NCI-H1417 (cell line): ENCODE data around the gene RFC2.

Source experiments
- DNase-seq, 3 experiments: peaks; one replicate each; lab custom pipeline; 2025; lab: John Stamatoyannopoulos, UW

Gene RFC2

DNA sequence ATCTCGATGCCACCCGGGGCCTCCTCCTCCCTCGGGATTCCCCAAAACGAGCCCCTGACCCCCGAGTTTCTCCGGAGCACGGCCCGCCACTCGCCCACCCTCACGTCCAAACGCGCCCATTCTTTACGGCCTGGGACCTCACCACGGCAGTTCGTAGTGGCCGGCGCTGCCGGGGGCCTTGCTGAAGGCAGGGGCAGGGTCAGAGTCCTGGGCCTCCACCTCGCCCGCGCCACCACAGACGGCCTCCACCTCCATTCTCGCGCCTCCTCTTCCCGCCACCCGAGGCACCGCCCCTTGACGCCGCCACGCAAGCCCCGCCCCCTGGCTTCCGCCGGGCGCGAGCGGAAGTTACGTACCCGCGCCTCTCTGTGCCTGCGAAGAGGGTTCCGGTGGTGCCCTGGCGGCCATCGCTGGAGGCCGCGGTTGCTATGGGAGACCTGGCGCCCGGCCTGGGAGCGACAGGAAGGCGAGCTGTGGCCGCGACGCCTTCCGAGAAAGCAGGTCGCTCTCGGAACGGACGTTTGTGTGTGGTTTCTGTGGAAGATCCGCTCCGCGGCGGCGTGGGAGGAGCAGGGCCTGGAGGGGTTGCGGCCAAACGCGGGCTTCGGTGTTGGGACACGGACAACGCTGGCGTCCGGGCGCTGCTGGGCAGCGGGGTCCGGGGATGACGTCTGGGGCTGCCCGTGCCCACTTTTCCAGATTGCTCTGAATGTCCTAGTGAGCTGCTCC is at the start of gene RFC2:
Gene RFC2 (minus strand): TSS at position 271 of the 729 bp plus-strand sequence. CDS start 16 bp downstream, at position 255.
- DNase-seq: peak; percentile 97 to 99 (median 98)

DNA sequence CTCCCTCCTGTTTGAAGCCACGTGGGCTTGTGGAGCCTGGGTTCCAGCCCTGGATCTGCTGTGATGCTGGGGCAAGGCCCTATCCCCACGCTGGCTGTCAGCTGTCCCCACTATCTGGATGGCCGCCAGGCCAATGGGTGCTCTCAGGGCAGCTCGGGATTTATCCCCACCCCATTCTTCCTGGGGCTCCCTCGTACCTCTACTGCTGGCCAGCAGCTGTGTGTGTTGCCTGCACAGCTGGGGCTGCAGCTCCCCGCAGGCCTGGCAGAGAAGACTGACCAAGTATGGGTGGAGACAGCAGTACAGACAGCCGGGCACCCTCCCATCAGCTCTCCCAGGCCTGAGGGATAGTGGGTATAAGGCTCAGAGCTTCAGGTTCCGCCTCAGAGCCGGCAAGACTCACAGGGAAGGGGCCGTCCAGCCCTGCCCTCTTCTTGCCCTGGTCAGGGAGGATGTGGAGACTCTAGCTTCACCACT is 48.6 kb upstream of the RFC2 start:
- no peak for DNase-seq

DNA sequence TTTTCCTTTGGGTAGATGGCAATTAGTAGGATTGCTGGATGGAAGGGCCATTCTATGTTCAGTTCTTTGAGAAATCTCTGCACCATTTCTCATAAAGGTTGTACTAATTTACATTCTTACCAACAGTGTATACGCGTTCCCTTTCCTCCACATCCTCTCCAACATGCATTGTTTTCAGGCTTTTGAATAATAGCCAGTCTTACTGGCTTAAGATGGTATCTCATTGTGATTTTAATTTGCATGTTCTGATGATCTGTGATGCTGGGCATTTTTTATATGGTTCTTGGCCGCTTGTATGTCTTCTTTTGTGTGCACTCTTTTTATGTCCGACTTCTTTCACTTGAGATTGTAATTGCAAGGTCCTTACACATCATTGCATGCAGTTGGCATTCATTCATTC is 46.7 kb upstream of the RFC2 start:
- DNase-seq: no peak

DNA sequence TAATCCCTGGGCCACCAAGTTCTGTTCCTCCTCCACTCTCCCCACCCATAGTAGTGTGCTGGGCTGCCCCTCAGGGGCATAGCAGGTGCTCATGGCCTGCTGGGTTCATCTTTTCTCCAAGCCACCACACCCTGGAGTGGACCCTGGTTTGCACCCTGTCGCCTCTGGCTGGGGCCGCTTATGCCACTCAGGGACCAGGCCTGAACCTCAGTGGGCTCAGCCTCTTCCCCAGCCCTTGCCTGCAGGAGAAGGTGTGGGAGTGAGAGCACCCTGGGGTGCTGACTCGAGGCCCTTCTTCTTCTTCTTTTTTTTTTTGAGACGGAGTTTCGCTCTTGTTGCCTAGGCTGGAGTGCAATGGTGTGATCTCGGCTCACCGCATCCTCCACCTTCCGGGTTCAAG is 45.2 kb upstream of the RFC2 start:
- DNase-seq: no peak

DNA sequence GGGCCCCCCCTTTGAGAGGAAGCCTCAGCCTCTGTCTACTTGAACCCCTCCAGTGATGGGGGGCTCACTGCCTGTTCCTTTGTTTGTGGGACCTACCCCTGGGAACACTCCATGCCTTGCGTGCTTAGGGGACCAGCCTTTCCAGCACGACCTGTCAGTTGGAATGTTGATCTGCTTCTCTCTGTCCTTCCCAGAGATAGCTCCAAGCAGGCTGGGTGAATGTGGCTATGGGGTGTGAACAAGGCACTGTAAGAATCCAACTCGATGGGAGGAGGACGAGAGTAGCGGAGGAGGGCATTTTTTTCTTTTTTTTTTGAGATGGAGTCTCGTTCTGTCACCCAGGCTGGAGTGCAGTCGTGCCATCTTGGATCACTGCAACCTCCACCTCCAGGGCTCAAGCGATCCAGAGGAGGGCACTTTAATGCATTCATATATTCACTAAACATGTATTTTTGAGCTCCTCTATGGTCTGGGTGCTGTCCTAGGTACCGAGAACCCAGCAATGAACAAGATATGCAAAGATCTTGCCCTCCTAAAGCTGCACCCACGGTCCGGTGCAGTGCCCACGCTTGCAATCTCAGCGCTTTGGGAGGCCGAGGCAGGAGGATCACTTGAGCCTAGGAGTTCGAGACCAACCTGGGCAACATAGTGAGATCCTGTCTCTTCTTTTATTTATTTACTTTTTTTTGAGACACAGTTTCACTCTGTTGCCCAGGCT is 43.5 kb upstream of the RFC2 start:
- no peak for DNase-seq

DNA sequence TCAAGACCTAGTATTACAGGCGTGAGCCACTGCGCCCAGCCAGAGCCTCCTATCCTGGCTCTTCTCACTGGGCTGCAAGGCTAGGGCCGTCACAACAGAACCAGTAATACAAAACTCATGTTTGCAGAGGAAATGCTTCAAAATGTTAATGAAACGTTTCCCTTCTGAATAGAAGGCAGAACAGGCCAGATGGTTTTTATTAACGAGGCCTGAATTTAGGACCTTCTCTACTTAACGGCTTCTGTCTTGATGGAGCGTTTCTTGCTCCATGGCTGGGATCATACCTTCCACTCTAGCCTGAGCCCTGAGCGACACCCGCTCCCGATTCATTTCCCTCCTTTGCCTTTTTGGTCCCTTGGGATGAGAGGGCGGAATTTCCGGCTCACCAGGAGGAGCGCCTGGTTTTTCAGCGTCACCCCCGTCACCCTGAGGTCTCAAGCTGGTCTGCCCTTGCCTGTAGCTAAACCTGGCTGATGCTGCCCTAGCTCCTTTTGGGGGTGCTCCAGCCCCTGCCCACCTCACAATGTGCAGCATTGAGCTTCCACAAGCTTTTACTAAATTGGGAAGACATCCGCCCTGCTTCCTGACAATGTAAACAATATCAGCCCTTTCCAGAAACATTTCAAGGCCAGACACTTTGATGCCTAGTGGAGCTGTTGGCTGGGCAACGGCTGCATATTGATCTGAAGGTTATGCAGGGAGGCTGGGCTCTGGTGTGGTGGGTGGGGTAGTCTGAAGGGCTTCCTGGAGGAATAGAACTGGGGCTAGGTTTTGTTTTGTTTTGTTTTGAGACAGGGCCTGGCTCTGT is 40.2 kb upstream of the RFC2 start:
- DNase-seq: no peak

DNA sequence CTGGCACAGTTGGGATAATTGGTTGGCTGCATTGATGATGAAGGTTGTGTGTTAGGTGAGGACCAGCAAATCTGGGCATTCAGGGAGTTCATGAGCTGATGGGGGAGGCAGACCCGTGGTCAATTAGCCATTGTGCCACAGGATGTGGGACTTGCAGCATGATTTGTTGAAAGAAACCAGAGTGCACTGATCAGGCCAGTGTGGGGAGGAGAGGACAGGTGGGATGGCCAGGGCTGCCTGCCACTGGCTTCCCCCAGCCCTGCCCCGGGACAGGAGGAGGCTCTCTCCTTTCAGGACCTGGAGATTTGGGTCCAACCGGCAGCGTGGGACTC is 39.3 kb upstream of the RFC2 start:
- no peak for DNase-seq

DNA sequence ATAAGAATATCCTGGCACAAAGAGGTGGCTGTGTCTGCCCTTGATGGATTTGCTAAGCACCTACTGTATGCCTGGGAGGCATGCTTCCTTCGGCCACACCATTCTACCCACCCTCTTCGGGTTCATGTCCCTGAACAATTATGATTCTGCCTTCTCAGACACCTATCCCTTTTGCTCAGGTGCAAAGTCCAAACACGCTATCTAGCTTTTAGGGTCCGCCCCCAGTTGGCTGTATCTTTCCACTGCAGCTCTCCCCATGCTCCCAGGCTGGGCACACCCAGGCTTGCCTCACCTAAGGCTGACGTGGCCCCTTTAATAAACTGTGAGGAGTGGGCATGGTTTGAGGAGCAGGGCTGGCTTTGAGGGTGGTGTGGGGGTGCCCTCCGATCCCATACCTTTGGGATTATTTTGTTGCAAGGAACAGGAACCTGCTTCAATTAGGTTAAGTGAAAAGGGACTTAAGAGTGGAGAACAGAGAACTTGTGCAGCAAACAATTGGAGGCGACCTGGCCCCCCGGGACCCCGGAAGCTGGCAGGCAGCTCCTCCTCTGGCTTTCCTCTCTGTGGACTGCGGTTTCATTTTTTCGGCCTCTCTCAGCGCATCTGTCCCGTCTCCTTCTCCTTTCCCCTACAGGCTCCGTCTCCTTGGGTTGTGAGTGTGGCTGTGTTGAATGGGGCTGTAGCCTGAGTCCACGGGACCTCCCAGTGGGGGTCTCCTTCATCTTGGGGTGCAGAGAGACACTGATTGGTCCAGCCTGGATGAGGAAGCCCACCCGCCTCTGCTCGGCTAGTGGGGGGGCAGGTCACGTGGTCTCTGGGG is 38.8 kb upstream of the RFC2 start:
- no peak for DNase-seq

DNA sequence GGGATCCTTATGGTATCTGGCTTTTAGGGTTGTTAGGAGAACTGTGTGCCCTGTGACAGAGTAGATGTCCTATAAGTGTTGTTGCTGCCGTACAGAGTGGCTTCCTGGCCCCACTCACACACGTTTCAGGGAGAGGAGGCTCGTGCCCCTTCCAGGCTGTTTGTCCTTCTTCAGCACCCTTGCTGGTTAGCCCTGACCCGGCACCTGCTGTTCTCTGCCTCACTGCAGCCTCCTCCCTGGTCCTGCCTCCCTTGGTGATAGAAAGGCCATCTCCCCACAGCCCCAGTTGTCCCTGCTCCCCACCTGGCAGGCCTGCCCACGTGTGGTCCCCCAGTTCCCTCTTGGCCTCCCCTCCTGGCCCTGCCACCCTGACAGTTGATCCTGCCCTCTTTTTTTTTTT is 37.3 kb upstream of the RFC2 start:
- no peak for DNase-seq

DNA sequence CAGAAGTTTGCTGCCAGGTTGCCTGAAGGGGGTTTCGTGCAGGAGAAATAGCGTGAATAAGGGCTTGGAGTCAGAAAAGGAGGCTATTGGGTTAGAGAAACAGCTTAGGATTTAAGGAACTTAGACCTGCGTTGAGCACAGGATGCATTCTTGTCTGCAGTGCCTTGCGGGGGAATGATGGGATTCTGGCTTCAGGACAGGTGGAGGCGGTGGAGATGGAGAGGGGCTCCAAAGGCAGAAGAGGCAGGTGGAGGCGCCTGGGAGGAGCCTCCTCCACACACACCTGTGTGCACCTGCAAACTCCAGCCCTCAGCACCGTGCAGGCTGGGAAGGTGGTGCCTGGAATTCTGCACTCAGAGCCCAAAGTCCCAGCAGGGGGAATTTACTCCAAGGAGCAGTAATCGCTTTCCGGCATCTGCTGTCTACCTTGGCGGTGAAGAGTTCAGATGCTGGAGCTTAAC is 36.8 kb upstream of the RFC2 start:
- DNase-seq: peak; percentile 56 to 71 (median 71)

DNA sequence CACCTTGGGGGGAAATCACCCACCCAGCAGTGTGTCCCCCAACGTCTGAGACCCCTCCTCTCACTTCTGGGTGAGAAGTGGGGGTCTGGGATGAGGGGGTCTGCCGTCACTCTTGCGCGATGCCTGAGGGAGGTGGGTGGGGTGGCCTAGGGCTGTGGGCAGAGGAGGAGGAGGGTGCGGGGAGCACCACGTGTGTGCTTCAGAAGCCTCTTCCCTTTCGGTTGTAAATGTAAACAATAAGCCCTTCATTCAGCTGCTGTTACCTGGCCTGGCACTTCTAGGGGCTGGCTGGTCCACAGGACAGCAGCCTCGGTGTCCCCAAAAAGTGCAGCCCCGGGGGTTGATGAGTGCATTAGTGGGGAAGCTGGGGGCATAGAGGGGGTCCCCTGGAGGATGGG is 36.4 kb upstream of the RFC2 start:
- DNase-seq: peak; percentile 23 to 76 (median 69)

DNA sequence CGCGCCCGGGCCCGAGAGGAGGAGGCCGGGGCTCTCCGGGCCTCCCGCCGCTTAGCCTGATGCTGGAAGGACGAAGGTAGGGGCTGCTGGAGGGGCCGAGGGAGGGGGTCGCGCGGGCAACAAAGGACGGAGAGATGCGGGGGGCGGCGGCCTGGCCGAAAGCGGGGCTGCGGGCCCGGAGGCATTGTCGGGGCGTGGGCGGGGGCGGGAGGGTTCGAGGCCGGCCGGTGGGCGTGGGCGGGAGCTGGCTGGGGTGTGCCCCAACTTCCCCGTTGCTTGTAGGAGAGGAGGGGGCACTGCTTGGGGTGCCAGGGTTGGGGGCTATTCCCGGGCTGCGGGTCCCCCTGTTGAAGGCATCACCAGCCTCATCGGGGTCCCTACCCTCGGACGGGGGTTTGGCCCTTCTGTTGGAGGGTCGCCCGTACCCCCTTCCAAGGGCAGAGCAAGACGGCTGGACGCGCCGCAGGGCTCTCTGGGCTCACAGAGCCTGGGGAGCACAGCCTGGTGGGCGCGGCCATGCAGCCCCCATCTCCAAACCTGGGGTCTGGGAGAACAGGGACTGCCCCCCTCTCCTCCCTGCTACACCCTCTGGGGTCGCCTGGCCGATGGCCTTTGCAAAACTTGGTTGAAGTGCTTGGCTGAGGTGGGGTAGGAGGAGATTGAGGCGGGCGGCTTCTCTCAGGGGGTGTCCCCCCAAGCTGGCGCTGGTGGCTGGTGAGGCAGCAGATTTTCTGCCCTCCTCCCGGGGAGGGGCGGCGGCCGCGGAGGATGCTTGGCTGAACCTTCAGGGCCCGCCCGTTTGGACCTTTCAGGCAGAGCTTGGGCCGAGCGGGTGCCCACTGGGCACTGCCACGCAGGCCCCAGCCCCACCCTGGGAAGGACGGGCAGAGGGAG is 35.7 kb upstream of the RFC2 start:
- DNase-seq: peak; percentile 36 to 76 (median 66)

DNA sequence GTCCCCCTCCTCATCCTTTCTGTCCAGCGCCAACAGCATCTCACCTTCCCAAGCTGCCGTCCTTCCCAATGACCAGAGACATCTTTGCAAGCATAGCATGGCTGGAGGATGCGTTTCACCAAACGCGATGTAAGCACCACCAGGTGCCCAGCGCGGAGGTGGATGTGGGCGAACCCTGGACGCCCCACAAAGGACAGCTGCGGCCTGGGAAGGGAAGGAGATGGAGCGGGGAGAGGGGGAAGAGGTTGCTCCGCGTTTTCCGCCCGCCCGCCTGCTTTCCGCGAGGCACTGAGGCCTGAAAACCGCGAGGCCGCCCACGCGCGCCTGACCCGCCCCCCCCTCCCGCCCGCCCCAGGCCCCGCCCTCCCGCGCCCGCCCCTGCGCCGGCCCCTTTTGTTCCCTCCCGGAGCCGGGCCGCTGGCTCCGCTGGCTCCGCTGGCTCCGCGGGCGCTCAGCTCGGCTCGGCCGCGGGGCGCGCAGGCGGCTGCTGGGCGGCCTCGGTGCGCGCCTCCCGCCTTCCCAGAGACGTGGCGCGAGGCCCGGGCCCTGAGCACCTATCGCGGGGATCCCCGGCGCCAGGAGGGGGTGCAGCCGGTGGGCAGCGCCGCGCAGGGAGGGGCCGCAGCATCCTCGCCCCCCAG is 34.9 kb upstream of the RFC2 start, which contains the start of gene CLIP2:
Gene CLIP2 (plus strand): TSS at position 390 of the 641 bp plus-strand sequence. CDS start 28,140 bp downstream, outside the sequence.
- DNase-seq: peak; percentile 85 to 88 (median 85)

DNA sequence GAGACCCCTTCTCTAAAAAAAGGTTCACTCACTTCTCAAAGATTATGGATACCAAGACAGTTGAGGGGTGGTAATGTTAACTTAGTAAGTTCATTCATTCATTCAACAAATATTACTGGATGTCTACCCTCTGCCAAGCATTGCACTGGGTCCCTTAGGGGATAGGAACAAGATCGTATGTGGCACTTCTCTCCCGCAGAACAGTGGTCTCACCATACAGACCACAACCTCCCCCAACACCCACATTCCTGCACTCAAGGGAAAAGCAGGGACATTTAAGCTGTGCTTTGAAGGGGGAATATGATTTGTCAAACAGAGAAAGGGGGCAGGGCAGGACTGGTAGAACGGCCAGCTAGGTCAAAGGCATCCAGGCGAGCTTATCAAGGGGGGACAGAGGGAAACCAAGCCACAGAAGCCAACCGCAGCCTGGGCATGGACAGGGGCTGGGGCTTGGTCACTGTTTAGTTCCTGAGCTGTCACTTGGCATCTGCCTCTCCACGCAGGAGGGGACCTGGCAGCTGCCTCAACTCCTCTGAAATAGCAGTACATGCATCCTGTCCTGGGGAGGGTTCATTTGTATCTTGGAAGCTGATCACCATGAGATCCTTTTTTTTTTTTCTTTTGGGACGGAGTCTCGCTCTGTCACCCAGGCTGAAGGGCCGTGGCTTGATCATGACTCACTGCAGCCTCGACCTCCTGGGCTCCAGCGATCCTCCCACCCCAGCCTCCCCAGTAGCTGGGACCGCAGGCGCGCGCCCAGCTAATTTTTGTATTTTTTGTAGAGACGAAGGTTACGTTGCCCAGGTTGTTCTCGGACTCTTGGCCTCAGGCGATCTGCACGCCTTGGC is 34.1 kb upstream of the RFC2 start:
- DNase-seq: no peak

DNA sequence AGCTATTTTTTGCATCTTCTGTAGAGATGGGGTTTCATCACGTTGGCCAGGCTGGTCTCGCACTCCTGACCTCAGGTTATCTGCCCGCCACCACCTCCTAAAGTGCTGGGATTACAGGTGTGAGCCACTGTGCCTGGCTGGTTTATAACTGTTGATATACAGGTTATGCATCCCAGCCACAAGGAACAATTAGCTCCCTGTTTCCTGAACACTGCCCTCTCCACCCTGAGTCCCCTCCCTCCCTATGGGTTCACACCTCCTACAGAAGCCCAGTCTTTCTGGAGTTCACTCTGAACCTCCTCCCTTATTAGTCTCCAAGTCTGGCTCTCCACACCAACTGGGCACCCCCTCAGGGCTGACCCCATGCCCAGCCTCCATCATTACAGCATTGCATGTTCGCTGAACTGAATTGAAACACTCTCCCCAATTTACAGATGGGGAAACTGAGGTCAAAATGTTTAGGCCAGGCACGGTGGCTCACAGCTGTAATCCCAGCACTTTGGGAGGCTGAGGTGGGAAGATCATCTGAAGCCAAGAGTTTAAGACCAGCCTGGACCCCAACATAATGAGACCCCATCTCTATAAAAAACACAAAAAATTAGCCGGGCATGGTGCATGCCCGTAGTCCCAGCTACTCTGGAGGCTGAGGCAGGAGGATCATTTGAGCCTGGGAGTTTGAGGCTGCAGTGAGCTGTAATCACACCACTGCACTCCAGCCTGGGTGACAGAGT is 33.3 kb upstream of the RFC2 start:
- DNase-seq: no peak

DNA sequence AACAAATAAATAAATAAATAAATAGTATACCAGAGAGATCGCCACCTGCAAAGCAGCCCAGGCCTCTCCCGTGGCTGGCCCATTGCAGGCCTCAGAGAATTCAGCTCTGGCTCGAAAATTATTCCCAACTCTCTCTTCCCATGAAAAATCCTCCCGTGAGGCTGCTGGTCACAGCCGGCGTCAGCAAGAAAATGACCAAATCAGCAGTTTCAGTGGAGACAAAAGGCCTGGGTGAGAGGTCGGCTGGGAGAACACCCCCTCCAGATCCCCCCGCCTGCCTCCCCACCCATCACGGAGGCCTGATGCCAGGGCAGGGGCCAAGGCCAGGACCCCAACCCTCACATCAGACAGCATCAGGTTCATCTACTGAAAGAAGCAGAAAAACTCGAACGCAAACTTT is 31.9 kb upstream of the RFC2 start:
- DNase-seq: no peak

DNA sequence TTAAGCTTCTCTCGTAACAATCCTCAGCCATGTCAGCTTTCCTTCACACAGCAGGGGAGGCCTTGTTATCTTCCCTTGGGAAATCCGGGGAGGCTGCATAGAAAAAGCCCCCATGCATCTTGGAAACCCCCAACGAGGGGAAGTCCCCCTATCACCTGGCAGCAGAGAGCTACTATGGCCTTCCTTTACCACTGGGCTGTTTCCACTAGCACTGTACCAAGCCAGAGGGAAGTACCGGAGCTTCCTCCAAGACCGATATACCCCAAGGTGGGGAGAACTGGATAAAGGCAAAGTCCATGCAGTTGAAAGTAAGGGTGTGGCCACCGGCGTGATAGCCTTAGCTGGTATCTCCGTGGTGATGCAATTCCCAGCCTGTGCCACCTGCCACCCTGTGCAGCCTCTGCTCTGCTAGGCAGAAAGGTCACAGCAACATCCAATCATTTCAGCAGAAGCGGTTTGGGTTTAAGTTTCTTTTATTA is 30.6 kb upstream of the RFC2 start:
- no peak for DNase-seq

DNA sequence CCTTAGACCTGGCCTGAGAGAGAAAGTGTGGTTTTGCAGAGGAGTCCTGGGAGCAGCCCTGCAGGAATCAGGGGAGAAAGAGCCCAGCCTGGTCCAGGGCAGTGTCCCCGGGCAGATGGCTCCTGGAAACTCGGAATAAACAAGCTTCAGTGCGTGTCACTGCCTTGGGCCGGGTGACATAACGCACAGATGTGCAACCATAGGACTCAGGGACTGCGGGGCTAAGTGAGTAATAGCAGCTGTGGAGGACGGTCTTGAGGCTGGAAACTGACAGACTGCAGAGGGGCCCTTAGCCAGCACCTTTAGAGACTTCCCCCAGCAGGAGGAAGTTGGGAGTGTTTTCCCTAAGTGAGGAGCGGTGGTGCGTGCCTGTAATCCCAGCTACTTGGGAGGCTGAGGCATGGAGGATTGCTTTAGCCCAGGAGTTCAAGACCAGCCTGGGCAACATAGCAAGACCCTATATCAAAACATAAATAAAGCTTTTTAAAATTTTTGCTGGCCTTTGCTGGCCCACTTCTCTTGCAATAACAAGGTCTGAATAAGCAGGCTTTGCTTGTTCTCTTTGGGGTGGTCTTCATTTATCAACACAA is 29.8 kb upstream of the RFC2 start:
- no peak for DNase-seq
